Fibroblast of villous mesenchyme (primary cell): ENCODE results near the gene SMIM14. TPM values are rescaled to one million over a fixed set of nuclear protein-coding genes. Genes with fewer than 3 reads are reported as not detected.

Experiments used
- DNase-seq: peaks from one replicate; pipeline ENCODE4 v3.0.0-alpha.2; 2010; ENCODE audit warnings: low read depth
- H3K4me3 ChIP-seq: 2 replicates; pipeline ENCODE4 v1.5.1; 2011; ENCODE audit warnings: low read depth, mild to moderate bottlenecking, low read length
- CTCF ChIP-seq: IDR thresholded peaks from 2 replicates; pipeline ENCODE4 v1.5.1; 2012; ENCODE audit warnings: low read depth, mild to moderate bottlenecking, low read length; ENCODE audit not compliant: insufficient read depth
- total RNA-seq: library from RNA; depleted of rRNA; stranded (reverse); fragments of >200 nt; gene quantifications from 2 replicates; pipeline ENCODE4 v1.2.3, GENCODE V29; 2012

Gene SMIM14
- total RNA-seq, 1 donor: 29.4 TPM

- no peak for TF ChIP-seq CTCF
- DNase-seq: no peak
- H3K4me3 ChIP-seq: no peak overlapping the region
These were observed 7.0 kb downstream of the SMIM14 start for GRCh38 chr4:39631700-39632079.

- no peak for TF ChIP-seq CTCF
- H3K4me3 ChIP-seq: no peak overlapping the region
- no peak for DNase-seq
These were observed 11.3 kb downstream of the SMIM14 start for GRCh38 chr4:39627413-39627812.

- no peak overlapping the region for H3K4me3 ChIP-seq
- no peak for DNase-seq
- no peak for TF ChIP-seq CTCF
These were observed 11.8 kb downstream of the SMIM14 start for GRCh38 chr4:39626913-39627312.

- no peak for DNase-seq
- no peak for TF ChIP-seq CTCF
These were observed 12.4 kb downstream of the SMIM14 start for GRCh38 chr4:39626261-39626660.

GRCh38 chr4:39621582-39621981, 17.1 kb downstream of the SMIM14 start:
- peak; percentile 91 for DNase-seq
- no peak overlapping the region for H3K4me3 ChIP-seq

More at GRCh38 chr4:39626261-39626660, 12.4 kb downstream of the SMIM14 start:
- no peak overlapping the region for H3K4me3 ChIP-seq

GRCh38 chr4:39620551-39621313, 17.9 kb downstream of the SMIM14 start:
- H3K4me3 ChIP-seq: no peak overlapping the region
- DNase-seq: peak; percentile 20
- TF ChIP-seq CTCF: no peak

More at GRCh38 chr4:39621582-39621981, 17.1 kb downstream of the SMIM14 start:
- TF ChIP-seq CTCF: no peak

- H3K4me3 ChIP-seq: no peak overlapping the region
- TF ChIP-seq CTCF: no peak
- DNase-seq: no peak
These were observed 21.1 kb downstream of the SMIM14 start for GRCh38 chr4:39617534-39617933.
